ENCODE data around the gene ID1.
"Not testable (repeated sequence)": the region's sequence is repeated elsewhere in the genome, so short reads cannot be mapped to it uniquely, and the experiment has no call there.

ID1 gene

DNA sequence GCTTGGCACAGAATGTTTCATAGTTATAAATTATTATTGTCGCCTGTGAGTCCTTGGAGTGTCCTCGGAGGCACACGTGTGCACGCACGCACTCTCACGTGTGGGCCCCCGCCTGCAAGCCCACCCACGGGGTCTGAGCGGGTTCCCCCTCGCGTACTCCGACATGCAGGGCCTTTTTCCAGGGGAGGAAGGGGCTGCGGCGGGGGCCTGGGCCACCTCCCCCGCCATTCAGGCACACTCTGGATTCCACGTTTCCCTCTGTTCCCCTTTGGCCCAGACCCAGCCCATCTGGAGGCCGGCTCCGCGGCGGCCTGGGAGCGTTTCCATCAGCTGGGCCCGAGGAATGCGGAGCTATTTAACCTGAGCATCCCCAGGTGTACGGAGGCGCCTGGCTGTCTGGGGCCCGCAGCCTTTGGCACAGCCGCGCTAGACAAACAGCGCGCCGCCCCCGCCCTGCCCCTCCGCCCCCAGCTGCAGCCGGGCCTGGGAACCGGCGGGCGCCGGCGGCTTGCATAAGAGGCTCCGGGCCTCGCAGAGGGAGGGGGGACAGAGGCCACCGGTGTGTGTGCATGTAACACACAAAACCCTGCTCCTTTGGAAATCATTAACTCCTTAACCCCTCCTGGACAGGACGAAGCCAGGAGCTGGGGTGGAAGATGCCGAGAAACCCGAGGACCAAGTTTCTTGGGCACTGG lies 3.3 kb downstream of the ID1 start:
- DNase-seq (ENCODE audit: low read depth) = peak; percentile 85
- H3K4me3 ChIP-seq (replicated peaks; ENCODE audit: low read depth, low read length) = peak overlapping the region; percentile 97
- no peak for TF ChIP-seq CTCF (IDR thresholded peaks at IDR 0.05; ENCODE audit: low read length, missing control alignments)

- DNase-seq (ENCODE audit: low read depth); H3K4me3 ChIP-seq (replicated peaks; ENCODE audit: low read depth, low read length): not testable (repeated sequence)
Measured at GRCh38 chr20:31612271-31612640, 7.2 kb downstream of the ID1 start.

- DNase-seq (ENCODE audit: low read depth) = no peak
- no peak overlapping the region for H3K4me3 ChIP-seq (replicated peaks; ENCODE audit: low read depth, low read length)
- TF ChIP-seq CTCF (IDR thresholded peaks at IDR 0.05; ENCODE audit: low read length, missing control alignments) = no peak
Measured at GRCh38 chr20:31615416-31615815, 10.3 kb downstream of the ID1 start.

- DNase-seq (ENCODE audit: low read depth) = no peak
- no peak for TF ChIP-seq CTCF (IDR thresholded peaks at IDR 0.05; ENCODE audit: low read length, missing control alignments)
Measured at GRCh38 chr20:31617432-31618104, 12.5 kb downstream of the ID1 start.

DNA sequence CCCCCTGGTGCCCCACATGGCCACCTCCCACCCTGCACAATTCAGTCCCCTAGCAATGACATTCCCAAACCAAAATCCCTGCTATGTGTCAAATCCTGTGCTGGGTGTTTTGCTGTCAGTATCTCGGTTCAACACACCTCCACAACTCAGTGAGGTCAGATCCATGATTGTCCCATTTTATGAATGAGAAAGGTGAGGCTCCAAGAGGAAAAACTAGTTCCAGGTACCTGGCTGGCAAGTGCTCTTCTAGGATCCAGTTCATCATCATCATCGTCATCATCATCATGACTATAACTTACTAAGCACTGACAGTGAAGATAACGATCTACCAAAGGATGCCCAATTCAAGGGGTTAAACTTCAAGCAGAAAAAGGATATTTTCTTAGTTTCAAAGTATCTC lies 15.2 kb downstream of the ID1 start:
- H3K4me3 ChIP-seq (replicated peaks; ENCODE audit: low read depth, low read length) = no peak overlapping the region
- DNase-seq (ENCODE audit: low read depth) = no peak
- no peak for TF ChIP-seq CTCF (IDR thresholded peaks at IDR 0.05; ENCODE audit: low read length, missing control alignments)

More at GRCh38 chr20:31617432-31618104, 12.5 kb downstream of the ID1 start:
- H3K4me3 ChIP-seq (replicated peaks; ENCODE audit: low read depth, low read length) = no peak overlapping the region

DNA sequence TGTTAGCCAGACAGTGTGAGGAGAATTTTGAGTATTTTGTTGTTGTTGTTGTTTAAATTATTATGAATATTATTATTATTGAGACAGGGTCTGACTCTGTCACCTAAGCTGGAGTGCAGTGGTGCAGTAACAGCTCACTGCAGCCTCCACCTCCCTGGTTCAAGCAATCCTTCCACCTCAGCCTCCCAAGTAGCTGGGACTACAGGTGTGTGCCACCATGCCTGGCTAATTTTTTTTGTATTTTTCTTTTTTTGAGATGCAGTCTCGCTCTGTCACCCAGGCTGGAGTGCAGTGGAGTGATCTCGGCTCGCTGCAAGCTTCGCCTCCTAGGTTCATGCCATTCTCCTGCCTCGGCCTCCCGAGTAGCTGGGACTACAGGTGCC lies 18.0 kb downstream of the ID1 start:
- not testable (repeated sequence) for H3K4me3 ChIP-seq (replicated peaks; ENCODE audit: low read depth, low read length); DNase-seq (ENCODE audit: low read depth)

DNA sequence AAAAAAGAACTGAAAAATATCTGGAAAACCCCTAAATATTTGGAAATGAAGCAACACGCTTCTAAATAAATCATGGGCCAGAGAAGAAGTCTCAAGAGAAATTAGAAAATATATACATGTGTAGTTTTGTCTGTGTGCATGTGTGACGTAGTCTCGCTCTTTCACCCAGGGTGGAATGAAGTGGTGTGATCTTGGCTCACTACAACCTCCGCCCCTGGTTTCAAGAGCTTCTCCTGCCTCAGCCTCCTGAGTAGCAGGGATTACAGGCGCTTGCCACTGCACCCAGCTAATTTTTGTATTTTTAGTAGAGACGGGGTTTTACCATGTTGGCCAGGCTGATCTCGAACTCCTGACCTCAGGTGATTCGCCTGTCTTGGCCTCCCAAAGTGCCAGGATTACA lies 21.4 kb downstream of the ID1 start:
- DNase-seq (ENCODE audit: low read depth); H3K4me3 ChIP-seq (replicated peaks; ENCODE audit: low read depth, low read length): not testable (repeated sequence)

GRCh38 chr20:31628057-31628456 lies 23.0 kb downstream of the ID1 start:
- DNase-seq (ENCODE audit: low read depth); H3K4me3 ChIP-seq (replicated peaks; ENCODE audit: low read depth, low read length): not testable (repeated sequence)

- peak; percentile 24 for DNase-seq (ENCODE audit: low read depth)
- H3K4me3 ChIP-seq (replicated peaks; ENCODE audit: low read depth, low read length) = no peak overlapping the region
- no peak for TF ChIP-seq CTCF (IDR thresholded peaks at IDR 0.05; ENCODE audit: low read length, missing control alignments)
Measured at GRCh38 chr20:31630187-31630790, 25.2 kb downstream of the ID1 start.
